MCF 10A (cell line): Measurements from ENCODE around the gene TLCD5. TPM values are rescaled to one million over a fixed set of nuclear protein-coding genes. Genes with fewer than 3 reads are reported as not detected.

Source experiments
- BruUV-seq: library from RNA; stranded (reverse); fragments of 400-500 nt; replicated peaks from 2 replicates; lab custom pipeline; 2021; lab: Mats Ljungman, UMichigan
- CTCF ChIA-PET: fragments of 300-600 bp; sonication (Branson Sonifier 250); formaldehyde crosslinking; extraction: SDS; loops from one replicate; lab custom pipeline; 2021; ENCODE audit warnings: antibody characterized with exemption, inconsistent platforms; lab: Yijun Ruan, JAX
- POLR2A ChIA-PET: fragments of 300-600, 350-650 bp; sonication (Branson Sonifier 250); formaldehyde crosslinking; extraction: SDS; loops from one replicate; lab custom pipeline; 2020; ENCODE audit warnings: antibody characterized with exemption, inconsistent platforms; lab: Yijun Ruan, JAX
- DNase-seq: peaks from one replicate; pipeline ENCODE4 v3.0.0-alpha.2; 2018; ENCODE audit not compliant: unreplicated experiment
- H3K27ac Mint-ChIP-seq: one replicate; pipeline ENCODE4 v1.8.0; 2022; ENCODE audit warnings: mild to moderate bottlenecking, low read depth, mixed read lengths; ENCODE audit not compliant: unreplicated experiment
- H3K27me3 Mint-ChIP-seq: one replicate; pipeline ENCODE4 v1.8.0; 2022; ENCODE audit warnings: mixed read lengths; ENCODE audit not compliant: insufficient read depth, unreplicated experiment
- H3K36me3 Mint-ChIP-seq: one replicate; pipeline ENCODE4 v1.8.0; 2022; ENCODE audit warnings: mild to moderate bottlenecking, moderate library complexity, mixed read lengths; ENCODE audit not compliant: insufficient read depth, unreplicated experiment
- H3K4me1 Mint-ChIP-seq: one replicate; pipeline ENCODE4 v1.8.0; 2022; ENCODE audit warnings: mixed read lengths; ENCODE audit not compliant: insufficient read depth, unreplicated experiment
- H3K4me3 Mint-ChIP-seq: one replicate; pipeline ENCODE4 v1.8.0; 2022; ENCODE audit warnings: mild to moderate bottlenecking, moderate library complexity, mixed read lengths; ENCODE audit not compliant: unreplicated experiment
- H3K9me3 Mint-ChIP-seq: one replicate; pipeline ENCODE4 v1.8.0; 2022; ENCODE audit warnings: mixed read lengths; ENCODE audit not compliant: unreplicated experiment
- CTCF ChIP-seq: fragments of 200-600 bp; IDR thresholded peaks from one replicate; pipeline ENCODE4 v1.8.0; 2022; ENCODE audit warnings: antibody characterized with exemption, mild to moderate bottlenecking; ENCODE audit not compliant: unreplicated experiment
- intact Hi-C: fragments of 100-400 bp; cut with micrococcal nuclease; formaldehyde crosslinking; loops from 2 replicates; pipeline ENCODE4 v1.14.1; 2022
- total RNA-seq: library from RNA; stranded (reverse); gene quantifications from 2 replicates; pipeline ENCODE4 v1.2.3, GENCODE V29; 2022

TLCD5 gene
- total RNA-seq, 1 experiment from 2014 or later = 9.6 TPM

DNA sequence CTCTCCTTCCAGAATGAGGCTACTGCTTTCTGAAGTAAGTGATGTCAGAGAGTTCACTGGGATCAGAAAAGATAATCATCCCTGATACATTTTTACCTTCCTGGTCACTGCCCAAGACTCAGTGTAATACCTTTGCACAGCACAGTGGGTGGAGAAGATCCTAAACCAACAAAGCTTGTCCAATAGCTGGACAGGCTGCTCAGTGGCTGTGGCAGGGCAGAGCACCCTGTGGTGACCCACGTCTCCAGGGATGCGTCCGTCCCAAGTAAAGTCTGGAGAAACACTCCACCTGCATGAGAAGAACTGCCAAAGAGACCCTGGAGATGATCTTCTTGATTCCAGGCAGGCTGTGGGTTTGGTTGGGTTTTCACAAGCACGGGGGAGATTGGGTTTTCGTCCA is 31.0 kb upstream of the TLCD5 start:
- Mint-ChIP-seq H3K9me3 (no peaks in the 10 kb centered on the region), H3K4me1 (no peaks in the 10 kb centered on the region), H3K36me3 (peaks cover 5% of the 10 kb centered on the region), H3K27ac (no peak overlapping the region), H3K4me3 (no peak overlapping the region), H3K27me3 (peaks cover 61% of the 10 kb centered on the region)
- no peak for TF ChIP-seq CTCF
- no peak for DNase-seq
- no TSS peak for BruUV-seq
- POLR2A ChIA-PET = interaction anchor here (1.1 kb wide), 1 partner anchor 10 kb away, joined by 3 read pairs; no protein-coding TSS in a partner anchor
- CTCF ChIA-PET = interaction anchor here (0.5 to 14.9 kb wide), 5 partner anchors 8 to 694 kb away, joined by 3 to 526 read pairs (median 3); partner anchors contain the start of gene POU2F3
- intact Hi-C loops = no loop called here

DNA sequence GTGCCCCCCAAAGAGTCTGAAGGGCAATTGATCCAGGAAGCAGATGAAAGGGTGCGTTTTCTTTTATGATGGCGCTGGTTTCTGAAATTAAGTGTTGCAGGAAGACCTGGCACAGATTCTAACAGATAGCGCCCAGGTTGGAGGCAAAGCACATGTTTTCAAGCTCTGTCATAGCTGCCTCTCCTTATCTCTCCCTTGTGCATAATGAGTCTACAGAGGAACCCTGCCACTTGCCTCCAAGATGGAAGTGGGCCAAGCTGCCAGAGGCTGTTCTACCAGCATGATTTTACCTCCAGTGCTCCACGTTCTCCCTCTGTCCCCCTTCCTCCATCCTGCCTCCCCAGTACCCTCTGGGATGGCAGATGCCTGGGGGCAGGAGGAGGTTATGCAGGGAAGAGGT is 30.0 kb upstream of the TLCD5 start:
- TF ChIP-seq CTCF = no peak
- no peaks in the 10 kb centered on the region for H3K4me1 Mint-ChIP-seq
- peaks cover 5% of the 10 kb centered on the region for H3K36me3 Mint-ChIP-seq
- no peak overlapping the region for H3K4me3 Mint-ChIP-seq
- no peak overlapping the region for H3K27ac Mint-ChIP-seq
- no TSS peak for BruUV-seq
- DNase-seq = no peak
- CTCF ChIA-PET = interaction anchor here (1.0 to 14.9 kb wide), 2 partner anchors 65 to 123 kb away, joined by 3 to 526 read pairs; partner anchors contain the start of gene POU2F3
- POLR2A ChIA-PET = interaction anchor here (0.7 to 1.1 kb wide), 2 partner anchors 9 to 242 kb away, joined by 3 read pairs; no protein-coding TSS in a partner anchor
- H3K27me3 Mint-ChIP-seq = peaks cover 61% of the 10 kb centered on the region
- no peaks in the 10 kb centered on the region for H3K9me3 Mint-ChIP-seq
- intact Hi-C loops = no loop called here

GRCh38 chr11:120296554-120296953 is 28.5 kb upstream of the TLCD5 start:
- H3K36me3 Mint-ChIP-seq = peaks cover 5% of the 10 kb centered on the region

DNA sequence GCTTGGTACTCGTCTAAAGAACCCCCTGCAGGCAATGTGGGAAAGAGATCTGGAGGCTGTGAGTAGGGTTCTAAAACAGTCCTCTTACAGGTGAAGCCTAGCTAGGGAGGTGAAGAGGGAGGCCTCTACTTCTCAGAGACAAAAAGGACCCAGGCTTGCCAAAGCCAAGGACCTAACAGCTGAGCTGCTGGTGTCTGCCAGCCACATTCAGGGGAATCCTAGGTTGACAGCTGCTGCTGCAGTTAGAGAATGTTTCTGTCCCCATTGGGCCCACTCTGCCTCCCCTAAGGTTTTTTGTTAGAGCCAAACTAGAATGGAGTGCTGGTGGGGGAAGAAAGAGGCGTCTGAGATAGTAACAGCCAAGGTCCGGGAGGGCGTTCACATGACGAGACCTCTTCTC is 26.6 kb upstream of the TLCD5 start:
- Mint-ChIP-seq H3K4me3 (no peak overlapping the region), H3K9me3 (no peaks in the 10 kb centered on the region), H3K27ac (no peak overlapping the region), H3K4me1 (peaks cover 5% of the 10 kb centered on the region), H3K27me3 (peaks cover 47% of the 10 kb centered on the region), H3K36me3 (peaks cover 5% of the 10 kb centered on the region)
- no TSS peak for BruUV-seq
- TF ChIP-seq CTCF = no peak
- ChIA-PET CTCF (interaction anchor here (0.6 to 14.9 kb wide), 8 partner anchors 11 to 1878 kb away, joined by 3 to 526 read pairs (median 12); partner anchors contain the start of gene POU2F3), POLR2A (interaction anchor here (0.8 to 2.2 kb wide), 3 partner anchors 63 to 119 kb away, joined by 3 to 13 read pairs (median 3); no protein-coding TSS in a partner anchor)
- no peak for DNase-seq
- intact Hi-C loops = no loop called here

More at GRCh38 chr11:120296554-120296953, 28.5 kb upstream of the TLCD5 start:
- BruUV-seq = no TSS peak
- intact Hi-C loops = no loop called here
- CTCF ChIA-PET = interaction anchor here (0.8 to 14.9 kb wide), 2 partner anchors 8 to 67 kb away, joined by 3 to 526 read pairs; partner anchors contain the start of gene POU2F3
- H3K27ac Mint-ChIP-seq = no peak overlapping the region
- no peak overlapping the region for H3K4me3 Mint-ChIP-seq
- DNase-seq = no peak
- H3K27me3 Mint-ChIP-seq = peaks cover 61% of the 10 kb centered on the region
- no peaks in the 10 kb centered on the region for H3K4me1 Mint-ChIP-seq
- H3K9me3 Mint-ChIP-seq = no peaks in the 10 kb centered on the region
- POLR2A ChIA-PET = interaction anchor here (1.2 kb wide), 1 partner anchor 48 kb away, joined by 4 read pairs; no protein-coding TSS in a partner anchor
- TF ChIP-seq CTCF = no peak
